ENCODE measurements around the gene AHSA1.

The AHSA1 gene

DNA sequence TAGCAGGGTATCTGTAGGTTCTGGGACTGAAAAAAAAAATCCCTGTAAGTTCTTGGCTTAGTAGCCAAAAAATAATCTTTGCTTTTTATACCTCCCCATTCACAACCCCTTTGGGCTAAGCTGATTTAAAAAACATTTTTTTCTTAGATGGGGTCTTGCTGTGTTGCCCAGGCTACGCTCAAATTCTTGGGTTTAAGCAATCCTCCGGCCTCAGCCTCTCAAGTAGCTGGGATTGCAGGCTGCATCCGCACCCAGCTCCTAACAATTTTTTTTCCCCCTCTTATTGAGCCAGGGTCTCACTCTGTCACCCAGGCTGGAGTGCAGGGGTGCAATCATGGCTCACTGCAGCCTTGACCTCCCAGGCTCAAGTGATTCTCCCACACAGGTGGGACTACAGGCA lies 49.9 kb downstream of the AHSA1 start:
- in situ Hi-C loops (cut with HindIII; ENCODE audit: low sequenced_read_pairs): no loop called here

GRCh38 chr14:77508249-77508648 lies 50.4 kb downstream of the AHSA1 start:
- in situ Hi-C loops (cut with HindIII; ENCODE audit: low sequenced_read_pairs): no loop called here

DNA sequence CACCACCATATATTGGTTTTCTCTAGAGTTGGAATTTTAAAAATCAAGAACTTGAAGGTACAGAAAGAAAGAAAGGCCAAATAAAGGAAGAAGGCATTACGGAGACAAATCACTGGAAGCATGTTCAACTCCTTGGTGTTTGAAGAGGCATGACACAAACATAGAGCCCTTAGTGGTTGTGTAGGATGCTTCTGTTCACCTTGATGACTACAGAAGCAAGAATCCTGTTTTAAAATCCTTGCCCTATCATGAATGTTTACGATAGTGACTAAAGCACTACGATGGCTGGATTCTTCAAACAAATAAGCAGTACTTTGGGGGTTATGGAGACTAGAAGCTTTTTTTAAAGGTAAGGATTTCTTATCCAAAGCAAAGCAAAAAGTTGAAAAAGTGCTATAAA lies 51.0 kb downstream of the AHSA1 start:
- in situ Hi-C loops (cut with HindIII; ENCODE audit: low sequenced_read_pairs): no loop called here

DNA sequence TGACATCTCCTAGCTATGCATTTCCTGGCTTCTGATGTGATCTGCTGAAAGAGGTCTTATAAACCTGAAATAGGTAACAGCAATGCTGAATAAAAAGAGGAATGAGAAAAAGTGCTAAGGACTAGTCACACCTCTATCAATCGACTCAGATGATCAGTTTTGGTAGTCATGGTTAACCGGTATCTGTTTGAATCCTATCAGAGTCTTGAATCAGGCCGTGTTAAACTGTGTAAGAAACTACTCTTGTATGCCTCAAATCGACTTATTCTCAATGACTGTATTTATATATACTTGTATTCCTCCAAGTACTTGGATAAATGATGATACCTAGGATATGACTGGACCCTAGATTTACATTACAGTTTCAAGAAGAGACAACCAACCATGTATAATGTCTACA lies 51.5 kb downstream of the AHSA1 start:
- in situ Hi-C loops (cut with HindIII; ENCODE audit: low sequenced_read_pairs): no loop called here

DNA sequence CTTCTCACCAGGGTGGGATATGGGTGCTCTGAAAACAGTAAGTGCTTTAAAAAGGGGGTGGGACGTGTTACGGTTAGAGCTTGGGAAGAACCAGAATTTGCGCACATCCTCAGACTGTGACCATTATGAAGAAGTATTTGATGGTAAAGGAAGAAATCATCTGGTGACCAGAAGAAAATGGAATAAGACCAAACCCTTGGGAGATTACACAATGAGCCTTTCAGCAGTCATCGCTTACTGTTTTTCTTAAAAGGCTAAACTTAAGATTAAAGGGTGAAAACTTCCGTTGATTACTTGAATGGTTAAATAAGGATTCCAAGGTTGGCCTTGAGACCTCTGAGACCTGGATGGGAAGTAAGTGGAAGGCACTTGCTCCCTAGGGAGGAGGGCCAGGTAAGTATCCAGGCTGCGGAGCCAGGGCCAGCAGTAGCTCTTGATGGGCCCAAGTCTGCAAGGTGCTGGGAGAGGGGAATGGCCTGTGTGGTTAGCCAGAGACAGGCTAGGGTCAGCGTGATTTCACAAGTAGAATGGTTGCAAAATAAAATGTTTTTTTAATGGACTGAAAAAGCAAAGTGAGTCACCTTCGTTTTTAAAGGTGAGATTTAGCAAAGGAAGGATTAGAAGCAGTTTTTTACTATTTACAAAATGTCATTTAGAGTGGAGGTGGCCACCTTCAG lies 53.7 kb downstream of the AHSA1 start:
- in situ Hi-C loops (cut with HindIII; ENCODE audit: low sequenced_read_pairs): no loop called here

DNA sequence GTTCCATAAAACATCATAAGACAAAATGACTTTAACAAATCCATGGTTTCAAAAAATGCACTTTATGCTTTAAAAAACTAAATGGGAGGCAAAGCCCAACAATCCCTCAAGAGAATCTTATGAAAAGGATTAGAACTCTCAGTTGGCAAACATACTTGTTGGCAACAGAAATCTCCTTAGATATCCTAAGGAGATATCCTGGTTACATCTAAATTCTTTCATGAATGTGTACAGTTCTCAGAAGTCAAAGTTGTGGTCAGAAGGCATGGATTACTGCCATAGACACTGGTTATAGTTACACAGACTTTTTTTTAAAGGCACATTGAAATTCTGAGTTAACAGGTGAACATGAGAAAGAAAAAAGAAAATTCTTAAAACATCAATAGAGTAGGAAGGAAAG lies 58.2 kb downstream of the AHSA1 start:
- in situ Hi-C loops (cut with HindIII; ENCODE audit: low sequenced_read_pairs): no loop called here
